MCF 10A (cell line): ENCODE results near the gene KIF6. TPM values are rescaled to one million over a fixed set of nuclear protein-coding genes. Genes with fewer than 3 reads are reported as not detected.

Experiments used
- BruUV-seq: library from RNA; stranded (reverse); fragments of 400-500 nt; replicated peaks from 2 replicates; lab custom pipeline; 2021; lab: Mats Ljungman, UMichigan
- CTCF ChIA-PET: fragments of 300-600 bp; sonication (Branson Sonifier 250); formaldehyde crosslinking; extraction: SDS; loops from one replicate; lab custom pipeline; 2021; ENCODE audit warnings: antibody characterized with exemption, inconsistent platforms; lab: Yijun Ruan, JAX
- POLR2A ChIA-PET: fragments of 300-600, 350-650 bp; sonication (Branson Sonifier 250); formaldehyde crosslinking; extraction: SDS; loops from one replicate; lab custom pipeline; 2020; ENCODE audit warnings: antibody characterized with exemption, inconsistent platforms; lab: Yijun Ruan, JAX
- DNase-seq: peaks from one replicate; pipeline ENCODE4 v3.0.0-alpha.2; 2018; ENCODE audit not compliant: unreplicated experiment
- H3K27ac Mint-ChIP-seq: one replicate; pipeline ENCODE4 v1.8.0; 2022; ENCODE audit warnings: mild to moderate bottlenecking, low read depth, mixed read lengths; ENCODE audit not compliant: unreplicated experiment
- H3K27me3 Mint-ChIP-seq: one replicate; pipeline ENCODE4 v1.8.0; 2022; ENCODE audit warnings: mixed read lengths; ENCODE audit not compliant: insufficient read depth, unreplicated experiment
- H3K36me3 Mint-ChIP-seq: one replicate; pipeline ENCODE4 v1.8.0; 2022; ENCODE audit warnings: mild to moderate bottlenecking, moderate library complexity, mixed read lengths; ENCODE audit not compliant: insufficient read depth, unreplicated experiment
- H3K4me1 Mint-ChIP-seq: one replicate; pipeline ENCODE4 v1.8.0; 2022; ENCODE audit warnings: mixed read lengths; ENCODE audit not compliant: insufficient read depth, unreplicated experiment
- H3K4me3 Mint-ChIP-seq: one replicate; pipeline ENCODE4 v1.8.0; 2022; ENCODE audit warnings: mild to moderate bottlenecking, moderate library complexity, mixed read lengths; ENCODE audit not compliant: unreplicated experiment
- H3K9me3 Mint-ChIP-seq: one replicate; pipeline ENCODE4 v1.8.0; 2022; ENCODE audit warnings: mixed read lengths; ENCODE audit not compliant: unreplicated experiment
- CTCF ChIP-seq: fragments of 200-600 bp; IDR thresholded peaks from one replicate; pipeline ENCODE4 v1.8.0; 2022; ENCODE audit warnings: antibody characterized with exemption, mild to moderate bottlenecking; ENCODE audit not compliant: unreplicated experiment
- intact Hi-C: fragments of 100-400 bp; cut with micrococcal nuclease; formaldehyde crosslinking; loops from 2 replicates; pipeline ENCODE4 v1.14.1; 2022
- total RNA-seq: library from RNA; stranded (reverse); gene quantifications from 2 replicates; pipeline ENCODE4 v1.2.3, GENCODE V29; 2022

The KIF6 gene
- total RNA-seq, 1 experiment from 2014 or later, result 0.91 TPM

- POLR2A ChIA-PET, result no interaction called here
- H3K27me3 Mint-ChIP-seq, result no peaks in the 10 kb centered on the region
- no TSS peak for BruUV-seq
Measured at GRCh38 chr6:39665861-39666260, 59.3 kb downstream of the KIF6 start.

GRCh38 chr6:39664173-39664572, 61.0 kb downstream of the KIF6 start:
- no peaks in the 10 kb centered on the region for H3K4me1 Mint-ChIP-seq
- no peak overlapping the region for H3K27ac Mint-ChIP-seq
- TF ChIP-seq CTCF, result no peak
- no peaks in the 10 kb centered on the region for H3K36me3 Mint-ChIP-seq
- no peak overlapping the region for H3K4me3 Mint-ChIP-seq
- intact Hi-C loops, result no loop called here
- DNase-seq, result no peak
- ChIA-PET POLR2A (no interaction called here), CTCF (interaction anchor here (0.8 to 1.1 kb wide), 4 partner anchors 11 to 302 kb away, joined by 3 to 5 read pairs (median 4); no protein-coding TSS in a partner anchor)
- no peaks in the 10 kb centered on the region for H3K27me3 Mint-ChIP-seq
- no peaks in the 10 kb centered on the region for H3K9me3 Mint-ChIP-seq
- no TSS peak for BruUV-seq

More at GRCh38 chr6:39665861-39666260, 59.3 kb downstream of the KIF6 start:
- no peak for DNase-seq
- H3K4me1 Mint-ChIP-seq, result no peaks in the 10 kb centered on the region
- TF ChIP-seq CTCF, result no peak
- intact Hi-C loops, result no loop called here
- H3K27ac Mint-ChIP-seq, result no peak overlapping the region
- no peaks in the 10 kb centered on the region for H3K36me3 Mint-ChIP-seq
- H3K4me3 Mint-ChIP-seq, result no peak overlapping the region
- CTCF ChIA-PET, result no interaction called here
- no peaks in the 10 kb centered on the region for H3K9me3 Mint-ChIP-seq

- no TSS peak for BruUV-seq
- Mint-ChIP-seq H3K27me3 (no peaks in the 10 kb centered on the region), H3K36me3 (no peaks in the 10 kb centered on the region), H3K9me3 (no peaks in the 10 kb centered on the region), H3K4me1 (no peaks in the 10 kb centered on the region), H3K4me3 (no peak overlapping the region), H3K27ac (no peak overlapping the region)
- intact Hi-C loops, result no loop called here
- TF ChIP-seq CTCF, result no peak
- ChIA-PET CTCF (interaction anchor here (0.7 kb wide), 1 partner anchor 14 kb away, joined by 3 read pairs; no protein-coding TSS in a partner anchor), POLR2A (no interaction called here)
- no peak for DNase-seq
Measured at GRCh38 chr6:39657355-39658135, 67.7 kb downstream of the KIF6 start.

- BruUV-seq, result no TSS peak
- DNase-seq, result no peak
- H3K9me3 Mint-ChIP-seq, result no peaks in the 10 kb centered on the region
- no peak overlapping the region for H3K27ac Mint-ChIP-seq
- H3K4me1 Mint-ChIP-seq, result no peaks in the 10 kb centered on the region
- no peak overlapping the region for H3K4me3 Mint-ChIP-seq
- intact Hi-C loops, result no loop called here
- no peaks in the 10 kb centered on the region for H3K36me3 Mint-ChIP-seq
- no peaks in the 10 kb centered on the region for H3K27me3 Mint-ChIP-seq
- TF ChIP-seq CTCF, result no peak
- CTCF ChIA-PET, result no interaction called here
- POLR2A ChIA-PET, result no interaction called here
Measured at GRCh38 chr6:39654121-39654520, 71.1 kb downstream of the KIF6 start.
